IMR-90 (cell line): ENCODE data around the gene C1orf116. TPM values are rescaled to one million over a fixed set of nuclear protein-coding genes. Genes with fewer than 3 reads are reported as not detected.

ENCODE experiments used
- ATAC-seq: fragments of 200-7000 bp; cut with Tn5 transposase; 2 replicates; pipeline ENCODE4 v1.9.1; 2020; ENCODE audit warnings: low read depth, mild to moderate bottlenecking, moderate library complexity
- BruUV-seq: library from RNA; stranded (reverse); fragments of 400-500 nt; replicated peaks from 2 replicates; lab custom pipeline; 2021; lab: Mats Ljungman, UMichigan
- CTCF ChIA-PET: fragments of 300-600 bp; formaldehyde crosslinking; extraction: SDS; loops from one replicate; lab custom pipeline; 2021; ENCODE audit warnings: antibody characterized with exemption; lab: Yijun Ruan, JAX
- POLR2A ChIA-PET: fragments of 300-600 bp; sonication (Branson Sonifier 250); formaldehyde crosslinking; loops from one replicate; lab custom pipeline; 2022; ENCODE audit warnings: antibody characterized with exemption; ENCODE audit not compliant: unreplicated experiment; lab: Charles Lee
- DNase-seq: peaks from one replicate; pipeline ENCODE4 v3.0.0; 2013
- H2AFZ ChIP-seq: replicated peaks from 2 replicates; pipeline ENCODE3; 2013; ENCODE audit warnings: low read length, mild to moderate bottlenecking; ENCODE audit not compliant: poor library complexity
- H2AK5ac ChIP-seq: 2 replicates; pipeline ENCODE4 v1.6.1; 2013; ENCODE audit warnings: low read depth, low read length, inconsistent platforms
- H2AK9ac ChIP-seq: replicated peaks from 2 replicates; pipeline ENCODE3; 2013; ENCODE audit warnings: mild to moderate bottlenecking, low read depth, low read length, moderate library complexity; ENCODE audit not compliant: poor library complexity
- H2BK120ac ChIP-seq: 2 replicates; pipeline ENCODE4 v1.6.1; 2013; ENCODE audit warnings: low read depth, low read length, inconsistent platforms
- H2BK15ac ChIP-seq: 3 replicates; pipeline ENCODE4 v1.6.1; 2013; ENCODE audit warnings: low read depth, low read length, inconsistent platforms
- H2BK20ac ChIP-seq: 2 replicates; pipeline ENCODE4 v1.6.1; 2013; ENCODE audit warnings: low read depth, mild to moderate bottlenecking, inconsistent platforms, low read length, moderate library complexity
- H2BK5ac ChIP-seq: 2 replicates; pipeline ENCODE4 v1.6.1; 2013; ENCODE audit warnings: mild to moderate bottlenecking, low read depth, low read length, inconsistent platforms; ENCODE audit not compliant: poor library complexity, severe bottlenecking
- H3K14ac ChIP-seq: replicated peaks from 2 replicates; pipeline ENCODE4 v1.6.1; 2013; ENCODE audit warnings: low read depth, low read length, inconsistent platforms
- H3K18ac ChIP-seq: 2 replicates; pipeline ENCODE4 v1.6.1; 2013; ENCODE audit warnings: low read depth, low read length, control low read depth
- H3K23ac ChIP-seq: 2 replicates; pipeline ENCODE4 v1.6.1; 2013; ENCODE audit warnings: low read depth, low read length, inconsistent platforms
- H3K27ac ChIP-seq: 2 replicates; pipeline ENCODE4 v1.5.1; 2013; ENCODE audit warnings: mild to moderate bottlenecking, control low read depth, low read length; ENCODE audit not compliant: insufficient read depth
- H3K27me3 ChIP-seq: 2 replicates; pipeline ENCODE4 v1.6.1; 2013; ENCODE audit warnings: low read length; ENCODE audit not compliant: control insufficient read depth, insufficient read depth
- H3K36me3 ChIP-seq: 2 replicates; pipeline ENCODE4 v1.6.1; 2013; ENCODE audit warnings: low read length, mixed read lengths; ENCODE audit not compliant: control insufficient read depth, insufficient read depth
- H3K4ac ChIP-seq: 2 replicates; pipeline ENCODE4 v1.6.1; 2013; ENCODE audit warnings: low read depth, low read length, inconsistent platforms
- H3K4me1 ChIP-seq: 2 replicates; pipeline ENCODE4 v1.6.1; 2013; ENCODE audit warnings: low read length, mixed read lengths; ENCODE audit not compliant: control insufficient read depth, insufficient read depth
- H3K4me2 ChIP-seq: 2 replicates; pipeline ENCODE4 v1.6.1; 2013; ENCODE audit warnings: low read depth, mild to moderate bottlenecking, control low read depth, low read length, moderate library complexity
- H3K4me3 ChIP-seq: 2 replicates; pipeline ENCODE4 v1.5.1; 2013; ENCODE audit warnings: low read depth, mild to moderate bottlenecking, control low read depth, low read length, moderate library complexity; ENCODE audit not compliant: insufficient read depth
- H3K56ac ChIP-seq: 2 replicates; pipeline ENCODE4 v1.6.1; 2013; ENCODE audit warnings: low read length, inconsistent platforms; ENCODE audit not compliant: insufficient read depth; ENCODE audit errors: extremely low read depth
- H3K79me1 ChIP-seq, 2 experiments: 2 replicates each; pipeline ENCODE4 v1.6.1; 2013; ENCODE audit warnings: low read length in 2 of 2, inconsistent platforms in 1 of 2, low read depth in 1 of 2
- H3K9ac ChIP-seq: 2 replicates; pipeline ENCODE4 v1.6.1; 2013; ENCODE audit warnings: low read depth, low read length, control low read depth
- H3K9me1 ChIP-seq: 2 replicates; pipeline ENCODE4 v1.6.1; 2013; ENCODE audit warnings: low read length, inconsistent platforms; ENCODE audit not compliant: insufficient read depth
- H3K9me3 ChIP-seq: 2 replicates; pipeline ENCODE4 v1.6.1; 2013; ENCODE audit warnings: low read length; ENCODE audit not compliant: control insufficient read depth, insufficient read depth
- H4K20me1 ChIP-seq: 2 replicates; pipeline ENCODE4 v1.6.1; 2013; ENCODE audit warnings: low read length, inconsistent platforms; ENCODE audit not compliant: insufficient read depth
- H4K5ac ChIP-seq: 2 replicates; pipeline ENCODE4 v1.6.1; 2013; ENCODE audit warnings: mild to moderate bottlenecking, low read depth, low read length, control low read depth
- H4K8ac ChIP-seq, 2 experiments: 2 replicates each; pipeline ENCODE4 v1.6.1; 2013; ENCODE audit warnings: low read depth in 2 of 2, low read length in 2 of 2, control low read depth in 1 of 2, inconsistent platforms in 1 of 2
- H4K91ac ChIP-seq: 2 replicates; pipeline ENCODE4 v1.6.1; 2013; ENCODE audit warnings: low read depth, low read length, inconsistent platforms; ENCODE audit not compliant: insufficient read depth
- BHLHE40 ChIP-seq: fragments of 150-350 bp; IDR thresholded peaks from 2 replicates; pipeline ENCODE4 v1.6.1; 2016; ENCODE audit warnings: mild to moderate bottlenecking, low read depth, low read length
- CEBPB ChIP-seq: IDR thresholded peaks from 2 replicates; pipeline ENCODE4 v1.6.1; 2012; ENCODE audit warnings: low read depth, low read length, improper control_type of control experiment
- CHD1 ChIP-seq: IDR thresholded peaks from 2 replicates; pipeline ENCODE4 v1.6.1; 2012; ENCODE audit warnings: low read depth, low read length, improper control_type of control experiment
- FOS ChIP-seq: fragments of 150-350 bp; IDR thresholded peaks from 2 replicates; pipeline ENCODE4 v1.6.1; 2016; ENCODE audit warnings: low read depth, low read length
- MAFK ChIP-seq: IDR thresholded peaks from 2 replicates; pipeline ENCODE4 v1.6.1; 2012; ENCODE audit warnings: low read depth, low read length, improper control_type of control experiment
- MAZ ChIP-seq: IDR thresholded peaks from 2 replicates; pipeline ENCODE4 v1.6.1; 2012; ENCODE audit warnings: low read depth, mild to moderate bottlenecking, low read length, improper control_type of control experiment, moderate library complexity, borderline replicate concordance
- MXI1 ChIP-seq: IDR thresholded peaks from 2 replicates; pipeline ENCODE4 v1.6.1; 2012; ENCODE audit warnings: low read depth, mild to moderate bottlenecking, low read length, moderate library complexity, borderline replicate concordance
- NFE2L2 ChIP-seq: fragments of 150-350 bp; IDR thresholded peaks from 2 replicates; pipeline ENCODE4 v1.6.1; 2016; ENCODE audit warnings: low read depth, mild to moderate bottlenecking, low read length
- POLR2A ChIP-seq: IDR thresholded peaks from 2 replicates; pipeline ENCODE4 v1.6.1; 2012; ENCODE audit warnings: mild to moderate bottlenecking, low read depth, low read length
- RAD21 ChIP-seq: IDR thresholded peaks from 2 replicates; pipeline ENCODE4 v1.6.1; 2012; ENCODE audit warnings: low read length, improper control_type of control experiment
- RCOR1 ChIP-seq: IDR thresholded peaks from 2 replicates; pipeline ENCODE4 v1.6.1; 2012; ENCODE audit warnings: mild to moderate bottlenecking, low read length, improper control_type of control experiment; ENCODE audit not compliant: insufficient replicate concordance
- RFX5 ChIP-seq: IDR thresholded peaks from 2 replicates; pipeline ENCODE4 v1.8.0; 2012; ENCODE audit warnings: low read depth, mild to moderate bottlenecking, low read length, moderate library complexity
- SMC3 ChIP-seq: fragments of 150-350 bp; IDR thresholded peaks from 2 replicates; pipeline ENCODE4 v1.6.1; 2016; ENCODE audit warnings: low read depth, mild to moderate bottlenecking, antibody characterized with exemption, low read length, moderate library complexity
- WGBS, 2 experiments: methylation state at CpG; one replicate each; pipeline versions ENCODE4 v1.1.5 to v1.1.7; 2013; ENCODE audit warnings: missing lambda C conversion rate in 2 of 2; ENCODE audit not compliant: insufficient read length in 1 of 2; ENCODE audit errors: extremely low coverage in 2 of 2; 5-methylcytosine and 5-hydroxymethylcytosine counted together
- dilution Hi-C: fragments of 300-500 bp; cut with HindIII; formaldehyde crosslinking; loops from one replicate; pipeline ENCODE4 v1.14.3; 2018; ENCODE audit warnings: low sequenced_read_pairs; ENCODE audit not compliant: unreplicated experiment
- in situ Hi-C: fragments of 300-500 bp; cut with MboI; formaldehyde crosslinking; loops from 3 replicates; pipeline ENCODE4 v1.14.3; 2019; ENCODE audit warnings: low sequenced_read_pairs, inconsistent platforms, mixed read lengths
- intact Hi-C: fragments of 100-400 bp; cut with micrococcal nuclease; formaldehyde crosslinking; loops from 2 replicates; pipeline ENCODE4 v1.10.0; 2022
- polyA plus RNA-seq, 3 experiments: library from polyadenylated mRNA; depleted of rRNA; stranded (reverse); fragments of >200 nt; gene quantifications; 2 replicates each; pipeline ENCODE4 v1.2.3, GENCODE V29; 2012; ENCODE audit warnings: low replicate concordance in 1 of 3
- total RNA-seq: library from RNA; depleted of rRNA; stranded (reverse); fragments of >200 nt; gene quantifications from 2 replicates; pipeline ENCODE4 v1.2.3, GENCODE V29; 2012
- TF ChIP-seq, protein P1 (sequence below): conservative IDR thresholded peaks from 2 replicates; pipeline ENCODE4 v1.5.1; 2012; ENCODE audit warnings: mild to moderate bottlenecking, low read depth, low read length, improper control_type of control experiment
- TF ChIP-seq, protein P2 (sequence below): fragments of 150-350 bp; IDR thresholded peaks from 2 replicates; pipeline ENCODE4 v1.6.1; 2016; ENCODE audit warnings: low read depth, mild to moderate bottlenecking, low read length, moderate library complexity, borderline replicate concordance

Gene C1orf116
- total and polyA plus RNA-seq, 2 of the 4 experiments (the other 2 are of a cell fraction): under 0.01 to 0.03 TPM

DNA sequence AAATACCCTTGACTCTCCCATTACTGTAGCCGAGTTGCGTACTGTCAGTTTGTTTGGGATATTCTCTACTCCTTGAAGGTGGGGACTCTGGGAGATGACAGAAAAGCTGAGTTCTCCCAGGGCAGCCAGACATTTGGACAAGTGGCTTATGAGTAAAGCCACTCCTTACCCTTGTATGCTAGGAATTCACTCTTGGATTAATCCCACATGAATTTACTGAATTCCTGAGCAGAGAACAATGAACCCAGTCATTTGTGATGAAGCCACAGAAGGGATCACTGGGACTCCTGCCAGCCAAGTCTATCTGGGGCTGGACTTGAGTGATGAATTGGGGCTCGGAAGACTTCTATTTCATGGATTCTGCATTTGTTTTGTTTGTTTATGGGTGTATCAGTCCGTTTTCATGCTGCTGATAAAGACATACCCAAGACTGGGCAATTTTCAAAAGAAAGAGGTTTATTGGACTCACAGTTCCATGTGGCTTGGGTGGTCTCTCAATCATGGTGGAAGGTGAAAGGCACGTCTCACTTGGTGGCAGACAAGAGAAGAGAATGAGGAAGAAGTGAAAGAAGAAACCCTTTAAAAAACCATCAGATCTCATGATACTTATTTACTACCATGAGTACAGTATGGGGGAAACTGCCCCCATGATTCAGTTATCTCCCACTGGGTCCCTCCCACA, 25.1 kb downstream of the C1orf116 start:
- CTCF ChIA-PET: no interaction called here
- peak overlapping the region; percentile 89 for H2AFZ ChIP-seq
- H3K79me1 ChIP-seq: no peaks in the 10 kb centered on the region
- dilution Hi-C loops: no loop called here
- peak overlapping the region; percentile 73 for H2AK9ac ChIP-seq
- no TSS peak for BruUV-seq
- H3K56ac ChIP-seq: no peak overlapping the region
- no peak overlapping the region for H3K9ac ChIP-seq
- peak overlapping the region; percentile 69 for H2BK5ac ChIP-seq
- no peaks in the 10 kb centered on the region; the same call in 1 of the 2 replicates for H3K27me3 ChIP-seq
- H2BK120ac ChIP-seq: peak overlapping the region; percentile 91
- peak; percentile 91 for DNase-seq
- intact Hi-C loops: no loop called here
- ATAC-seq: peak; percentile 66
- H3K36me3 ChIP-seq: no peaks in the 10 kb centered on the region
- peaks cover 6% of the 10 kb centered on the region for H3K9me1 ChIP-seq
- H3K27ac ChIP-seq: no peak overlapping the region; the same call in 1 of the 2 replicates
- WGBS, 2 experiments: 13% methylated on average over 3 of the region's 5 CpGs; no CpG with 5 or more reads in 1 of the 2 experiments
- no peak overlapping the region for H3K18ac ChIP-seq
- no peak overlapping the region for H3K4me3 ChIP-seq
- in situ Hi-C loops: no loop called here
- H3K4me1 ChIP-seq: peaks cover 6% of the 10 kb centered on the region
- H3K4ac ChIP-seq: peak overlapping the region; percentile 89
- peak overlapping the region; percentile 90 for H2BK20ac ChIP-seq
- H4K8ac ChIP-seq: peak overlapping the region; percentile 51 to 87; a peak in 2 of 4 replicates
- peak overlapping the region; percentile 50 for H4K91ac ChIP-seq
- H3K9me3 ChIP-seq: no peaks in the 10 kb centered on the region; the same call in 1 of the 2 replicates
- peak overlapping the region; percentile 92 for H3K14ac ChIP-seq
- H4K5ac ChIP-seq: no peak overlapping the region
- POLR2A ChIA-PET: no interaction called here
- peak overlapping the region; percentile 28; the same call in 1 of the 2 replicates for H3K4me2 ChIP-seq
- H2AK5ac ChIP-seq: peak overlapping the region; percentile 74; the same call in 1 of the 2 replicates
- H2BK15ac ChIP-seq: peak overlapping the region; percentile 92; the same call in 2 of the 3 replicates
- peak overlapping the region; percentile 55; the same call in 1 of the 2 replicates for H3K23ac ChIP-seq
- no peaks in the 10 kb centered on the region for H4K20me1 ChIP-seq
- TF ChIP-seq MAFK (no peak), BHLHE40 (no peak), CHD1 (no peak), NFE2L2 (no peak), RFX5 (no peak), POLR2A (no peak), MAZ (no peak), SMC3 (no peak), CEBPB (no peak), RCOR1 (no peak), MXI1 (no peak), RAD21 (no peak), FOS (no peak)
- TF ChIP-seq, protein P1, sequence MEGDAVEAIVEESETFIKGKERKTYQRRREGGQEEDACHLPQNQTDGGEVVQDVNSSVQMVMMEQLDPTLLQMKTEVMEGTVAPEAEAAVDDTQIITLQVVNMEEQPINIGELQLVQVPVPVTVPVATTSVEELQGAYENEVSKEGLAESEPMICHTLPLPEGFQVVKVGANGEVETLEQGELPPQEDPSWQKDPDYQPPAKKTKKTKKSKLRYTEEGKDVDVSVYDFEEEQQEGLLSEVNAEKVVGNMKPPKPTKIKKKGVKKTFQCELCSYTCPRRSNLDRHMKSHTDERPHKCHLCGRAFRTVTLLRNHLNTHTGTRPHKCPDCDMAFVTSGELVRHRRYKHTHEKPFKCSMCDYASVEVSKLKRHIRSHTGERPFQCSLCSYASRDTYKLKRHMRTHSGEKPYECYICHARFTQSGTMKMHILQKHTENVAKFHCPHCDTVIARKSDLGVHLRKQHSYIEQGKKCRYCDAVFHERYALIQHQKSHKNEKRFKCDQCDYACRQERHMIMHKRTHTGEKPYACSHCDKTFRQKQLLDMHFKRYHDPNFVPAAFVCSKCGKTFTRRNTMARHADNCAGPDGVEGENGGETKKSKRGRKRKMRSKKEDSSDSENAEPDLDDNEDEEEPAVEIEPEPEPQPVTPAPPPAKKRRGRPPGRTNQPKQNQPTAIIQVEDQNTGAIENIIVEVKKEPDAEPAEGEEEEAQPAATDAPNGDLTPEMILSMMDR: no peak
- TF ChIP-seq, protein P2, sequence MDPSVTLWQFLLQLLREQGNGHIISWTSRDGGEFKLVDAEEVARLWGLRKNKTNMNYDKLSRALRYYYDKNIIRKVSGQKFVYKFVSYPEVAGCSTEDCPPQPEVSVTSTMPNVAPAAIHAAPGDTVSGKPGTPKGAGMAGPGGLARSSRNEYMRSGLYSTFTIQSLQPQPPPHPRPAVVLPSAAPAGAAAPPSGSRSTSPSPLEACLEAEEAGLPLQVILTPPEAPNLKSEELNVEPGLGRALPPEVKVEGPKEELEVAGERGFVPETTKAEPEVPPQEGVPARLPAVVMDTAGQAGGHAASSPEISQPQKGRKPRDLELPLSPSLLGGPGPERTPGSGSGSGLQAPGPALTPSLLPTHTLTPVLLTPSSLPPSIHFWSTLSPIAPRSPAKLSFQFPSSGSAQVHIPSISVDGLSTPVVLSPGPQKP: no peak
